Keratinocyte (primary cell): ENCODE results near the gene SRP14. TPM values are rescaled to one million over a fixed set of nuclear protein-coding genes. Genes with fewer than 3 reads are reported as not detected.

Experiments used
- DNase-seq: peaks from one replicate; pipeline ENCODE4 v3.0.0-alpha.2; 2011; ENCODE audit warnings: low read depth, missing footprints, low spot score
- FAIRE-seq: peaks from 2 replicates; lab custom pipeline; 2011; peaks lifted over from hg19 to GRCh38; lab: Jason Lieb, UNC
- H2AFZ ChIP-seq: 2 replicates; pipeline ENCODE4 v1.6.0; 2012; ENCODE audit warnings: low read length, control low read depth, inconsistent platforms; ENCODE audit not compliant: control insufficient read depth
- H3K27ac ChIP-seq: 2 replicates; pipeline ENCODE4 v1.5.1; 2011; ENCODE audit warnings: low read length; ENCODE audit not compliant: control insufficient read depth, insufficient read depth
- H3K27me3 ChIP-seq: 3 replicates; pipeline ENCODE4 v1.6.0; 2011; ENCODE audit warnings: low read length; ENCODE audit not compliant: control insufficient read depth, insufficient read depth; ENCODE audit errors: extremely low read depth
- H3K36me3 ChIP-seq, 2 experiments: 2 replicates in 1 of 2; 3 replicates in 1 of 2; pipeline ENCODE4 v1.5.1; 2011; ENCODE audit warnings: low read length in 2 of 2, mild to moderate bottlenecking in 1 of 2; ENCODE audit not compliant: control insufficient read depth in 2 of 2, insufficient read depth in 2 of 2; ENCODE audit errors: extremely low read depth in 1 of 2
- H3K4me1 ChIP-seq: 3 replicates; pipeline ENCODE4 v1.5.1; 2011; ENCODE audit warnings: low read length; ENCODE audit not compliant: control insufficient read depth, insufficient read depth; ENCODE audit errors: extremely low read depth
- H3K4me2 ChIP-seq: 3 replicates; pipeline ENCODE4 v1.6.0; 2011; ENCODE audit warnings: low read depth, low read length; ENCODE audit not compliant: control insufficient read depth, insufficient read depth; ENCODE audit errors: extremely low read depth
- H3K4me3 ChIP-seq, 3 experiments: fragments of 200-600 bp in 1 of 3; sonication (generic) in 1 of 3; 2 replicates in 2 of 3; 3 replicates in 1 of 3; pipeline ENCODE4 v1.5.1; 2011 to 2016; ENCODE audit warnings: low read length in 3 of 3, mild to moderate bottlenecking in 3 of 3, control low read depth in 2 of 3, inconsistent platforms in 1 of 3, low read depth in 1 of 3, mixed read lengths in 1 of 3, mixed run types in 1 of 3, moderate library complexity in 1 of 3; ENCODE audit not compliant: control insufficient read depth in 2 of 3, insufficient read depth in 2 of 3; ENCODE audit errors: extremely low read depth in 1 of 3
- H3K79me2 ChIP-seq: 2 replicates; pipeline ENCODE4 v1.6.0; 2012; ENCODE audit warnings: low read length; ENCODE audit not compliant: control insufficient read depth, insufficient read depth
- H3K9ac ChIP-seq: 3 replicates; pipeline ENCODE4 v1.6.0; 2011; ENCODE audit warnings: low read length; ENCODE audit not compliant: control insufficient read depth, insufficient read depth; ENCODE audit errors: extremely low read depth
- H3K9me1 ChIP-seq: 3 replicates; pipeline ENCODE4 v1.6.0; 2011; ENCODE audit warnings: low read length; ENCODE audit not compliant: control insufficient read depth, insufficient read depth; ENCODE audit errors: extremely low read depth
- H3K9me3 ChIP-seq: 2 replicates; pipeline ENCODE4 v1.5.1; 2012; ENCODE audit warnings: low read depth, low read length; ENCODE audit not compliant: control insufficient read depth
- H4K20me1 ChIP-seq: 3 replicates; pipeline ENCODE4 v1.6.0; 2011; ENCODE audit warnings: low read length; ENCODE audit not compliant: control insufficient read depth, insufficient read depth; ENCODE audit errors: extremely low read depth
- EZH2 ChIP-seq: IDR thresholded peaks from one replicate; pipeline ENCODE4 v1.6.1; 2012; ENCODE audit warnings: inconsistent platforms, mild to moderate bottlenecking, low read length, moderate library complexity
- dilution Hi-C: fragments of 300-500 bp; cut with MboI; formaldehyde crosslinking; loops from one replicate; pipeline ENCODE4 v1.7.0; 2020; ENCODE audit warnings: low sequenced_read_pairs; ENCODE audit not compliant: extremely low pct_ligation_motif_present
- polyA plus RNA-seq, 5 experiments: library from polyadenylated mRNA; depleted of rRNA in 3 of 5; stranded (reverse) in 3 of 5; stranded (forward) in 1 of 5; unstranded in 1 of 5; fragments of >200 nt; gene quantifications; 1 replicate in 1 of 5; 2 replicates in 3 of 5; 3 replicates in 1 of 5; pipeline versions ENCODE4 v1.2.1 to v1.2.3, GENCODE V29; 2011 to 2012; ENCODE audit warnings: missing spikeins in 2 of 5, low read depth in 1 of 5, low replicate concordance in 1 of 5
- TF ChIP-seq, protein P1 (sequence below), 3 experiments: IDR thresholded peaks in 1 of 3; conservative IDR thresholded peaks in 1 of 3; optimal IDR thresholded peaks in 1 of 3; 2 replicates in 2 of 3; 3 replicates in 1 of 3; pipeline versions ENCODE3 to v1.5.1; 2011; ENCODE audit warnings: low read length in 3 of 3, mild to moderate bottlenecking in 3 of 3, moderate library complexity in 2 of 3, control low read depth in 1 of 3, inconsistent platforms in 1 of 3; ENCODE audit not compliant: insufficient read depth in 2 of 3; ENCODE audit errors: extremely low read depth in 1 of 3

SRP14 gene
- polyA plus RNA-seq, 1 donor (not counting 4 experiments of a cell fraction or from before 2014, with no cell fraction given): 407 TPM

DNA sequence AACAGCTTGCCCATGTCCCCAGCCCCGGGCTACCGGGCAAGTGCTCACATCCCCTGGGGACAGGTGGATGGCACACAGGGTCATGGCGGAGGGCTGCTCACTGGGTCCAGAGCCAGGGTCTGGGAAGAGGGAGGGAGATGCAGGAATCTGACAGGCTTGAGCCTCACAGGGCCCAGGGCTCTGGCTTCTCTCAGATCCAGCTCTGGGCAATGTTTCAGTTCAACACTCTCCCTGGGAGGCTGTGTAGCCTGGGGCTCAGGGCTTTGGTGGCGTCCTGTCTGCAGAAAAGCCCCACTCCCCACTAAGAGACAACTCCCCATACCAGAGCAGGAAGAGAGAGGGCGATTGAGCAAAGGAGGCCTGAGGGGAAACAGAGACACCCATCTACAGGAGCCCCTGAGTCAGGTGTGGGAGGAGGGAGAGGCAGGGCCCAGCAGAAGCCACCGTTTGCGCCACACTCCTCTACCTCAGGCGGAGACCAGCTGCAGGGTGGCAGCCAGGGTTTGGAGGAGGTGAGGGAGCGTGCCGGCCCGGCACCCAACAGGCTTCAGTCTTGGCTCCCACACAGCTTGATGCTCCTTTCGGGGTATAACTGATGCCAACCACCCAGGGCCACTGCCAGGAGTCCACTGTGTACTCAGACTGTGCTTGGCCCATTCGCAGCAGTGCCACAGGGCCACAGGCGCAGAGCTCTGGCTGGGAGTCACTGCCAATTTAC is 16.8 kb upstream of the SRP14 start:
- H4K20me1 ChIP-seq: peaks cover 3% of the 10 kb centered on the region
- no peak overlapping the region for H2AFZ ChIP-seq
- H3K36me3 ChIP-seq: no peaks in the 10 kb centered on the region
- H3K27me3 ChIP-seq: peaks cover under 1% of the 10 kb centered on the region
- FAIRE-seq (no peak), DNase-seq (no peak)
- no peak overlapping the region for H3K4me3 ChIP-seq
- H3K79me2 ChIP-seq: no peaks in the 10 kb centered on the region
- no peaks in the 10 kb centered on the region for H3K9me3 ChIP-seq
- no peak overlapping the region for H3K9ac ChIP-seq
- no peaks in the 10 kb centered on the region for H3K9me1 ChIP-seq
- H3K4me1 ChIP-seq: peaks cover 24% of the 10 kb centered on the region
- TF ChIP-seq, protein P1, sequence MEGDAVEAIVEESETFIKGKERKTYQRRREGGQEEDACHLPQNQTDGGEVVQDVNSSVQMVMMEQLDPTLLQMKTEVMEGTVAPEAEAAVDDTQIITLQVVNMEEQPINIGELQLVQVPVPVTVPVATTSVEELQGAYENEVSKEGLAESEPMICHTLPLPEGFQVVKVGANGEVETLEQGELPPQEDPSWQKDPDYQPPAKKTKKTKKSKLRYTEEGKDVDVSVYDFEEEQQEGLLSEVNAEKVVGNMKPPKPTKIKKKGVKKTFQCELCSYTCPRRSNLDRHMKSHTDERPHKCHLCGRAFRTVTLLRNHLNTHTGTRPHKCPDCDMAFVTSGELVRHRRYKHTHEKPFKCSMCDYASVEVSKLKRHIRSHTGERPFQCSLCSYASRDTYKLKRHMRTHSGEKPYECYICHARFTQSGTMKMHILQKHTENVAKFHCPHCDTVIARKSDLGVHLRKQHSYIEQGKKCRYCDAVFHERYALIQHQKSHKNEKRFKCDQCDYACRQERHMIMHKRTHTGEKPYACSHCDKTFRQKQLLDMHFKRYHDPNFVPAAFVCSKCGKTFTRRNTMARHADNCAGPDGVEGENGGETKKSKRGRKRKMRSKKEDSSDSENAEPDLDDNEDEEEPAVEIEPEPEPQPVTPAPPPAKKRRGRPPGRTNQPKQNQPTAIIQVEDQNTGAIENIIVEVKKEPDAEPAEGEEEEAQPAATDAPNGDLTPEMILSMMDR (optimal IDR thresholded peaks at IDR 0.05 in 1 of 3, IDR thresholded peaks at IDR 0.05 in 1 of 3, conservative IDR thresholded peaks at IDR 0.05 in 1 of 3; ENCODE audit: extremely low read depth in 1 of 3, insufficient read depth in 2 of 3, low read length in 3 of 3): no peak
- no peak for TF ChIP-seq EZH2
- peak overlapping the region; percentile 36 for H3K4me2 ChIP-seq
- H3K27ac ChIP-seq: no peak overlapping the region
- dilution Hi-C loops: no loop called here

DNA sequence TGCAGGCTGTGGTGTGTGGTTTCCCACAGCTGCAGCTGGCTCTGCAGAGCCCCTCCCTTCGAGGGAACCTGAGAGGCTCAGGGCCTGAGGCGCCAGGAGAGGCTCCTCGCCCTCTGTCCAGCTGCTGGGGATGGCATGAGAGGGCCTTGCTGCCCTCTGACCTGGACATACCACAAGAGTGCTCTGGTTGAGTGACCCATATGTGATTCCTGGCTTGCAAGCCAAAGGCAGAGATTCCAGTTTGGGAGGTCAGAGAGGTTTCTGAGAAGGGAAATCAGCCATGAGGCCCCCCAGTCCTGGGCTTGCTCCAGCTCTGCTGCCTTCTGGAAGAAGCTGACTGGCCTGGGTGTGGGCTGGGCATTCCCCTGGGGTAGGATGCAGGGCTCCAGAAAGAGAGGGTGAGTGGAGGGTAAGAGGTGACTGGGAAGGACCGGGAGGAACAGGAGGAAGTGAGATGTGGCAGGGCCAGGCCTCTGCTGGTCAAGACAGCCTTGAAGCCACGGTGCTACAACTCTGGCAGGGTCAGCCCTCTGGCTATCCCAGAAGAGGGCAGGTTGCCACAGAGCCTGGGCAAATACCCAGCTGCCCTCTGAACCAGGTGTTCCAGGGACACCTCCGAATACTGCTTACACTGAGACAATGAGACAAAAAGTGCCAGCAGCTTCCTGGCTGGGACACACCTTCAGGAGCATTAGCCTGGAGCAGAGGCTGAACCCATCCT is 16.0 kb upstream of the SRP14 start:
- TF ChIP-seq EZH2: no peak
- TF ChIP-seq, protein P1 (optimal IDR thresholded peaks at IDR 0.05 in 1 of 3, IDR thresholded peaks at IDR 0.05 in 1 of 3, conservative IDR thresholded peaks at IDR 0.05 in 1 of 3; ENCODE audit: extremely low read depth in 1 of 3, insufficient read depth in 2 of 3, low read length in 3 of 3): no peak
- Histone ChIP-seq H3K4me3 (no peak overlapping the region), H3K27ac (no peak overlapping the region), H3K4me2 (peak overlapping the region; percentile 36), H4K20me1 (peaks cover 3% of the 10 kb centered on the region), H3K4me1 (peaks cover 24% of the 10 kb centered on the region), H2AFZ (no peak overlapping the region), H3K79me2 (no peaks in the 10 kb centered on the region), H3K27me3 (no peaks in the 10 kb centered on the region), H3K9ac (no peak overlapping the region), H3K9me1 (no peaks in the 10 kb centered on the region), H3K9me3 (no peaks in the 10 kb centered on the region), H3K36me3 (no peaks in the 10 kb centered on the region)
- dilution Hi-C loops: no loop called here
- no peak for FAIRE-seq
- DNase-seq: no peak
